Right cardiac atrium (tissue), 5 donors: Measurements from ENCODE around the gene SNX13. TPM values are rescaled to one million over a fixed set of nuclear protein-coding genes. Genes with fewer than 3 reads are reported as not detected.

Experiments used
- ATAC-seq, 2 donors: fragments of 200-7000 bp; cut with Tn5 transposase; one replicate each; pipeline versions ENCODE4 v1.8.0 to v1.9.1; 2020; ENCODE audit warnings: moderate library complexity in 2 of 2, mild to moderate bottlenecking in 1 of 2
- DNase-seq, 3 donors: peaks; one replicate each; pipeline ENCODE4 v3.0.0-alpha.2; 2020
- H3K27ac ChIP-seq: one replicate; pipeline ENCODE4 v1.5.1; 2013; ENCODE audit warnings: mild to moderate bottlenecking, low read length, control low read depth, moderate library complexity
- H3K27me3 ChIP-seq: one replicate; pipeline ENCODE4 v1.6.1; 2013; ENCODE audit not compliant: control insufficient read depth, insufficient read depth
- H3K4me1 ChIP-seq: one replicate; pipeline ENCODE4 v1.6.1; 2013; ENCODE audit warnings: low read length; ENCODE audit not compliant: control insufficient read depth, insufficient read depth
- H3K4me3 ChIP-seq: one replicate; pipeline ENCODE4 v1.5.1; 2013; ENCODE audit warnings: low read length, control low read depth
- H3K9me3 ChIP-seq: one replicate; pipeline ENCODE4 v1.6.1; 2013; ENCODE audit warnings: low read length; ENCODE audit not compliant: control insufficient read depth
- WGBS: extraction: QIAGEN DNeasy Blood & Tissue Kit; methylation state at CpG from one replicate; pipeline ENCODE4 v1.1.7; 2013; 5-methylcytosine and 5-hydroxymethylcytosine counted together
- intact Hi-C, 4 donors: fragments of 100-400 bp; cut with DNase I; formaldehyde crosslinking; loops; one replicate each; pipeline versions ENCODE4 v1.11.0 to v1.14.0; 2022 to 2023
- polyA plus RNA-seq: library from polyadenylated mRNA; stranded (reverse); fragments of 200-250 nt; gene quantifications from one replicate; pipeline ENCODE4 v1.2.3, GENCODE V29; 2013
- total RNA-seq, 4 donors: library from RNA; stranded (reverse); fragmentation: NEBNext Ultra II Directional; extraction: Animal tissue kit (Norgen Biotek cat#: 25700); gene quantifications; one replicate each; pipeline ENCODE4 v1.2.1, GENCODE V29; 2021
- donor health status: healthy with polysubstance abuse.
- donor health status: DM: no; HTN: yes; CAD: no.
- donor health status: DM: no; HTN: no; CAD: no.
- donor health status: DM: no; HTN: yes; CAD: no; lungs with severe emphysema.
- donor health status: DM: yes; HTN: yes; CAD: no.

SNX13 gene
- total and polyA plus RNA-seq, 5 donors = 11.4 to 50.8 (median 47.0) TPM

- WGBS = 44% methylated on average over 3 of the region's 3 CpGs
These were observed 165.5 kb downstream of the SNX13 start for GRCh38 chr7:17774716-17775288.

DNA sequence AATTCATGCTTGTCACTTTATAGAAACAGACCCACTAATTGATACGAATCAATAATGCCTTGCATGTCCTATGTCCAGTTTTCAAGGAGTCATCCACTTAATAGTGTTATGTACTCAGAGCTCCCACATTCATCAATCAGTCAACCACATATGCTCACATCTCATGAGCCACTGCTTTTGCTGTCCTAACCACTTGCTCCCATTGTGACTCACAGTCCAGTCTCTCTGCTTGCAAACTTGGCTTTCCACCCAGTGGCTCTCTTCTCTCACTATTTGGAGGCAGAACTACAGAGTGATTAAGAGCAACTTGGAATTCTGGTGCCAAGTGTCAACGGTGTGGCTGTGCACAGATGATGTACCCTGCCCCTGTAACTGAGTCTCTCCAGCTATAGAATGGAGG is 166.0 kb downstream of the SNX13 start:
- ATAC-seq = peak; percentile 59 to 71
- WGBS = 68% methylated on average over 2 of the region's 2 CpGs

More at GRCh38 chr7:17774716-17775288, 165.5 kb downstream of the SNX13 start:
- intact Hi-C loops = no loop called here
- Histone ChIP-seq H3K27me3 (no peaks in the 10 kb centered on the region), H3K9me3 (no peaks in the 10 kb centered on the region), H3K4me1 (peaks cover 5% of the 10 kb centered on the region), H3K4me3 (no peak overlapping the region), H3K27ac (no peak overlapping the region)
- ATAC-seq = no peak
- no peak for DNase-seq

DNA sequence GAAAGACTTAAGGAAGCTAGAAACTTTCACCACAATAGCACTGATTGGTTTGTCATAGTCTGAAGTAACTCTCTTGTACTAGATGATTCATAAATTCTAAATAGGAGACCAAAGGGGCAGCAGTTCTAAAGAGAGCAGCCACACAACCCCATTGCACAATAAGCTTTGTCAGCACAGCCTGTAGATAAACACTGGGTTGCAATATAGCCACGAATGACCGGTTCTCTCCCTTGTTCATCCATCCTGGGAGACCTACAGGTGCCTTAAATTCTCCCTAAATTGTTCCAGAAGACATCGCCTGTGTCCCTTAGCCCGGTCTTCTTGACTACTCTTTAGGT is 167.0 kb downstream of the SNX13 start:
- no peak overlapping the region for H3K4me3 ChIP-seq
- no peaks in the 10 kb centered on the region for H3K9me3 ChIP-seq
- WGBS = 90% methylated on average over 4 of the region's 4 CpGs
- H3K27ac ChIP-seq = no peak overlapping the region
- H3K27me3 ChIP-seq = no peaks in the 10 kb centered on the region
- intact Hi-C loops = no loop called here
- peak; percentile 68 to 85 for ATAC-seq
- DNase-seq = peak in 1 of 3 donors; percentile 11
- peaks cover 5% of the 10 kb centered on the region for H3K4me1 ChIP-seq

More for the DNA sequence above, 166.0 kb downstream of the SNX13 start:
- intact Hi-C loops = no loop called here
- DNase-seq = peak in 1 of 3 donors; percentile 9
- H3K4me1 ChIP-seq = peaks cover 5% of the 10 kb centered on the region
- no peak overlapping the region for H3K4me3 ChIP-seq
- no peaks in the 10 kb centered on the region for H3K9me3 ChIP-seq
- H3K27ac ChIP-seq = no peak overlapping the region
- no peaks in the 10 kb centered on the region for H3K27me3 ChIP-seq

GRCh38 chr7:17772581-17773288 is 167.6 kb downstream of the SNX13 start:
- Histone ChIP-seq H3K4me3 (no peak overlapping the region), H3K27me3 (no peaks in the 10 kb centered on the region), H3K9me3 (no peaks in the 10 kb centered on the region), H3K4me1 (peaks cover 5% of the 10 kb centered on the region), H3K27ac (no peak overlapping the region)
- intact Hi-C loops = no loop called here
- WGBS = 26% methylated on average over 4 of the region's 4 CpGs
- peak; percentile 63 to 72 for ATAC-seq
- DNase-seq = peak in 1 of 3 donors; percentile 9

GRCh38 chr7:17771901-17772408 is 168.3 kb downstream of the SNX13 start:
- H3K27me3 ChIP-seq = no peaks in the 10 kb centered on the region
- DNase-seq (no peak), ATAC-seq (no peak)
- H3K4me3 ChIP-seq = no peak overlapping the region
- intact Hi-C loops = no loop called here
- H3K27ac ChIP-seq = no peak overlapping the region
- 36% methylated on average over 3 of the region's 3 CpGs for WGBS
- H3K9me3 ChIP-seq = no peaks in the 10 kb centered on the region
- peaks cover 5% of the 10 kb centered on the region for H3K4me1 ChIP-seq

DNA sequence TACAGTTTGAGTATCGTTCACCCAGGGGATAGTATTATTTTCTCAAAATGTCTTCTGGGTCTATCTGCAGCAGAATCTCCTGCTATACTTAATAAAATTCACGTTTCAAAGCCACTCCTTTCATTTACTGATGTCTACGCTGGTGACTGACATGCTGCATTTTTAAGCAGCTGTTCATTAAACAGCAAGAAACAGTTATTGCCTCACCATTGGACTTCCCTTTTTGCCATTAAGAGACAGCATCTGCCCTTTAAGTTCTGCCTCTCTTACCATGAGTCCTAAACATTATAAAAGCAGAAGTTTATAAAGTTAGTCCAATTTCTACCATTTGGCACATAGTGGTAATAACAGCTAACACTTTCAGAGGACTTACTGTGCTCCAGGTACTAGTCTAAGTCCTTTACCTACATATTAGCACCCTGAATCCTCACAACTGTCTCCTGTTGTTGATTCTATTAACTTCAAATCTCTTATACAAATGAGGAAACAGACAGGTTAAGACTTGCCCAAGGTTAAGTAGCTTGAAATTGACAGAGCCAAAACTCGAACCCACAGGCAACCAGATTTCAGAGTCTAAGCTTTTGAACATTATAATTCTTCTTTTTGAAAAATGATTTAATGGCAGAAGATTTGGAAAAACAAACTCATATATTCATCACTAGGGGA is 169.5 kb downstream of the SNX13 start:
- WGBS = 78% methylated on average over 4 of the region's 4 CpGs
- ATAC-seq (no peak), DNase-seq (no peak)
- Histone ChIP-seq H3K27me3 (no peaks in the 10 kb centered on the region), H3K4me3 (no peak overlapping the region), H3K27ac (no peak overlapping the region), H3K4me1 (peaks cover 5% of the 10 kb centered on the region), H3K9me3 (no peaks in the 10 kb centered on the region)
- intact Hi-C loops = no loop called here

DNA sequence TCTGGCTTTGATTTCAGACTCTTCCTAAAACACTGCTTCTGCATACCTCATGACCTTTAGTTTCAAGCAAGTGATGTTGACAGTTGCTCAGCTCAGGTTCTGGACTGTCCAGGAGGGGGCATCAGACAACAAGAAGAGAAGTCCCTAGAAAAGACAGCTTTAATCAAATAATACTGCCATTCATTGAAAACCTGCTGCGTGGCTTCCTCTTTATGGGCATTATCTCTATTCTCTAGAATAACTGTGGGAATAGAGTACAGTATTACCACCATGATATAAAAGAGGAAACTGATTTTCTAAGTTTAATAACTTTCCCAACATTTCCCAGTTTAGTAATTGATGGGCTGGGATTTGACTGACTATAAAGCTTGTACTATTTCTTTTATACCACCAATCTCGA is 170.4 kb downstream of the SNX13 start:
- ATAC-seq = peak; percentile 52 to 75
- DNase-seq = peak; percentile 46 to 73 (median 58)
- Histone ChIP-seq H3K9me3 (no peaks in the 10 kb centered on the region), H3K4me1 (peaks cover 5% of the 10 kb centered on the region), H3K27me3 (no peaks in the 10 kb centered on the region), H3K4me3 (no peak overlapping the region), H3K27ac (no peak overlapping the region)
- intact Hi-C loops = no loop called here
- WGBS = 31% methylated on average over 2 of the region's 2 CpGs

- intact Hi-C loops = no loop called here
- WGBS = 87% methylated on average over 3 of the region's 3 CpGs
- no peak for DNase-seq
- ATAC-seq = no peak
- Histone ChIP-seq H3K9me3 (no peaks in the 10 kb centered on the region), H3K27me3 (no peaks in the 10 kb centered on the region), H3K27ac (no peak overlapping the region), H3K4me3 (no peak overlapping the region), H3K4me1 (no peaks in the 10 kb centered on the region)
These were observed 182.3 kb downstream of the SNX13 start for GRCh38 chr7:17758008-17758407.

GRCh38 chr7:17746020-17746530 is 194.2 kb downstream of the SNX13 start:
- Histone ChIP-seq H3K27ac (no peak overlapping the region), H3K4me3 (no peak overlapping the region), H3K4me1 (no peaks in the 10 kb centered on the region), H3K27me3 (no peaks in the 10 kb centered on the region), H3K9me3 (no peaks in the 10 kb centered on the region)
- intact Hi-C loops = no loop called here
- ATAC-seq (no peak), DNase-seq (no peak)
- WGBS = 70% methylated on average over 2 of the region's 2 CpGs

GRCh38 chr7:17745610-17746009 is 194.7 kb downstream of the SNX13 start:
- Histone ChIP-seq H3K9me3 (no peaks in the 10 kb centered on the region), H3K4me1 (no peaks in the 10 kb centered on the region), H3K4me3 (no peak overlapping the region), H3K27ac (no peak overlapping the region), H3K27me3 (no peaks in the 10 kb centered on the region)
- intact Hi-C loops = no loop called here
- no peak for ATAC-seq
- DNase-seq = no peak

DNA sequence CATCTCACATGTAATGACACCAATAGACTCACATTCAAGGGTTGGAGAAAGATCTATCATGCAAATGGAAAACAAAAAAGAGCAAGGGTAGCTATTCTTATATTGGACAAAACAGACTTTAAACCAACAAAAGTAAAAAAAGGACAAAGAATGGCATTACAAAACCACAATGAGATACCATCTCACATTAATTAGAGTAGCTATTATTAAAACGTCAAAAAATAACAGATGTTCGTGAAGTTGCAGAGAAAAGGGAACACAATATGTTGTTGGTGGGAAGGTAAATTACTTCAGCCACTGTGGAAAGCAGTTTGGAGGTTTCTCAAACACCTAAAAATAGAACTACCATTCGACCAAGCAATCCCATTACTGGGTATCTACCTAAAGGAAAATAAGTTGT is 197.0 kb downstream of the SNX13 start:
- H3K4me1 ChIP-seq = no peaks in the 10 kb centered on the region
- intact Hi-C loops = no loop called here
- H3K9me3 ChIP-seq = no peaks in the 10 kb centered on the region
- H3K27me3 ChIP-seq = no peaks in the 10 kb centered on the region
- ATAC-seq (no peak), DNase-seq (no peak)
- no peak overlapping the region for H3K27ac ChIP-seq
- H3K4me3 ChIP-seq = no peak overlapping the region
- 69% methylated on average over 3 of the region's 3 CpGs for WGBS
